ENCODE data around the gene CDX1.

The CDX1 gene

GRCh38 chr5:150166650-150167511 is at the start of gene CDX1:
TSS of gene CDX1 (plus strand) at chr5:150166778. CDS start at chr5:150166877, 99 bp downstream.
- H3K27me3 ChIP-seq, result no peaks in the 10 kb centered on the region
- H3K36me3 ChIP-seq, result no peaks in the 10 kb centered on the region
- peaks cover 37 to 50% (median 45%) of the 10 kb centered on the region in 10 experiments for H3K4me1 ChIP-seq
- H3K27ac ChIP-seq, result no peak within 1 kb of the TSS
- H3K9me3 ChIP-seq (replicated peaks in 1 of 11), result no peaks in the 10 kb centered on the region
- H4K20me1 ChIP-seq, result no peaks in the 10 kb centered on the region
- H3K4me3 ChIP-seq, result no peak within 1 kb of the TSS
- no peak for TF ChIP-seq Cebpa-rat (IDR thresholded peaks at IDR 0.05)
- H3K9ac ChIP-seq, result no peak within 1 kb of the TSS
- H3K4me2 ChIP-seq, result peak within 1 kb of the TSS in 8 of 11 experiments; percentile 2 to 100 (median 98); a peak in 12 of 22 replicates

- H3K4me1 ChIP-seq, result peaks cover 18 to 74% (median 34%) of the 10 kb centered on the region in 10 experiments
- H3K9me3 ChIP-seq (replicated peaks in 1 of 11), result no peaks in the 10 kb centered on the region
- H4K20me1 ChIP-seq, result no peaks in the 10 kb centered on the region
- H3K4me2 ChIP-seq, result peak overlapping the region in 1 of 11 experiments; percentile 31; a peak in 2 of 22 replicates
- TF ChIP-seq Cebpa-rat (IDR thresholded peaks at IDR 0.05), result no peak
- no peak overlapping the region for H3K4me3 ChIP-seq
- peak overlapping the region in 2 of 11 experiments; percentile 10 to 12; a peak in 1 of 22 replicates for H3K27ac ChIP-seq
- no peaks in the 10 kb centered on the region for H3K27me3 ChIP-seq
- no peak overlapping the region for H3K9ac ChIP-seq
- peaks cover 0 to 91% (median 86%) of the 10 kb centered on the region in 11 experiments; a peak in 18 of 22 replicates for H3K36me3 ChIP-seq
Measured at GRCh38 chr5:150117945-150118560, 48.5 kb upstream of the CDX1 start.

GRCh38 chr5:150118561-150119229 is 47.9 kb upstream of the CDX1 start:
- no peaks in the 10 kb centered on the region for H3K9me3 ChIP-seq (replicated peaks in 1 of 11)
- peak overlapping the region in 3 of 11 experiments; percentile 6 to 12 (median 10); a peak in 1 of 22 replicates for H3K27ac ChIP-seq
- TF ChIP-seq Cebpa-rat (IDR thresholded peaks at IDR 0.05), result no peak
- H3K4me1 ChIP-seq, result peaks cover 11 to 73% (median 28%) of the 10 kb centered on the region in 10 experiments
- peak overlapping the region in 2 of 11 experiments; percentile 0 to 17; a peak in 1 of 22 replicates for H3K4me2 ChIP-seq
- no peak overlapping the region for H3K9ac ChIP-seq
- no peak overlapping the region for H3K4me3 ChIP-seq
- H4K20me1 ChIP-seq, result no peaks in the 10 kb centered on the region
- H3K27me3 ChIP-seq, result no peaks in the 10 kb centered on the region
- peaks cover 0 to 98% (median 92%) of the 10 kb centered on the region in 11 experiments; a peak in 18 of 22 replicates for H3K36me3 ChIP-seq

DNA sequence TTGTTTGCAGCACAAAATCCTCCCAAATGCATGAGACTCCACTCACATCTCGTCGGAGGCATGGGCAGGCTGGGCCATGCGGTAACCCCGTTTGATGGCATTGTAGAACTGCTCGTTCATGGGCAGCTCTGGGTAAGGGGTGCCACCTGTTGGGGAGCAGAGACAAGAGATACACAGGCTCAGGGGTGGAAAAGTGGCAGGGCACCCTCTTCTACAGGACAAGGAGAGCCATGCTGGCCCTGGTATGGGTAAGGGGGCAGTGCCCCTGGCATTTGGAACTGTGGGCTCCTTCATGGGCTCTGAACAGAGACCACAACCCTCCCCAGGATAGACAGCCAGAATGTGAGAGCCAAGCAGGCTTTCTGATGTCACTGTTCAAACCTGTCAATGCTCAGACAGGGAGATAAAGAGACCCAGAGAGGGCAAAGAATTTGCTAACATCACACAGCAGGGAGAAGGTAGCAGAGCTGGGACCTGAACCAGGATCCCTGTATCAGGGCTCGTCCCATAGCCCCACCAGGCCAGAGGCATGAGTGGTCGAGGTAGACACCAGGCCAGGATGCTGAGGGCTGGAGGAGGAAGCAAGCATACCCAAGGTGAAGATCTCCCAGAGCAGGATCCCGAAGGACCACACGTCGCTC is 47.0 kb upstream of the CDX1 start:
- no peaks in the 10 kb centered on the region for H4K20me1 ChIP-seq

GRCh38 chr5:150120062-150120441 is 46.5 kb upstream of the CDX1 start:
- H3K27me3 ChIP-seq, result no peaks in the 10 kb centered on the region
- no peaks in the 10 kb centered on the region for H3K9me3 ChIP-seq (replicated peaks in 1 of 11)
- TF ChIP-seq Cebpa-rat (IDR thresholded peaks at IDR 0.05), result no peak
- no peak overlapping the region for H3K4me3 ChIP-seq
- no peaks in the 10 kb centered on the region for H4K20me1 ChIP-seq
- peak overlapping the region in 2 of 11 experiments; percentile 24 to 32; a peak in 1 of 22 replicates for H3K9ac ChIP-seq
- H3K27ac ChIP-seq, result peak overlapping the region in 4 of 11 experiments; percentile 5 to 58 (median 18); a peak in 4 of 22 replicates
- peaks cover 0 to 97% (median 94%) of the 10 kb centered on the region in 11 experiments; a peak in 18 of 22 replicates for H3K36me3 ChIP-seq
- H3K4me2 ChIP-seq, result no peak overlapping the region
- peaks cover 0 to 68% (median 18%) of the 10 kb centered on the region in 10 experiments; a peak in 13 of 20 replicates for H3K4me1 ChIP-seq

More for the DNA sequence above, 47.0 kb upstream of the CDX1 start:
- Histone ChIP-seq H3K9me3 (replicated peaks in 1 of 11) (no peaks in the 10 kb centered on the region), H3K4me2 (peak overlapping the region in 2 of 11 experiments; percentile 0 to 17; a peak in 1 of 22 replicates), H3K9ac (0 out of 22 replicates have a peak overlapping the region, but pooled peaks of 2 of the 11 experiments have one; percentile 15 to 24), H3K36me3 (peaks cover 0 to 99% (median 96%) of the 10 kb centered on the region in 11 experiments; a peak in 18 of 22 replicates), H3K4me3 (no peak overlapping the region), H3K27ac (peak overlapping the region in 3 of 11 experiments; percentile 6 to 22 (median 13); a peak in 3 of 22 replicates), H3K4me1 (peaks cover 3 to 73% (median 23%) of the 10 kb centered on the region in 10 experiments; a peak in 18 of 20 replicates), H3K27me3 (no peaks in the 10 kb centered on the region)
- no peak for TF ChIP-seq Cebpa-rat (IDR thresholded peaks at IDR 0.05)

- Histone ChIP-seq H3K27ac (peak overlapping the region in 4 of 11 experiments; percentile 3 to 58 (median 28); a peak in 2 of 22 replicates), H3K36me3 (peaks cover 0 to 97% (median 94%) of the 10 kb centered on the region in 11 experiments; a peak in 18 of 22 replicates)
- TF ChIP-seq Cebpa-rat (IDR thresholded peaks at IDR 0.05), result no peak
Measured at GRCh38 chr5:150120617-150121447, 45.7 kb upstream of the CDX1 start.

GRCh38 chr5:150121448-150122157 is 45.0 kb upstream of the CDX1 start:
- peak overlapping the region in 4 of 11 experiments; percentile 18 to 28 (median 21); a peak in 2 of 22 replicates for H3K9ac ChIP-seq
- peaks cover 0 to 98% (median 96%) of the 10 kb centered on the region in 11 experiments; a peak in 18 of 22 replicates for H3K36me3 ChIP-seq
- peak overlapping the region in 9 of 11 experiments; percentile 7 to 58 (median 28); a peak in 9 of 22 replicates for H3K27ac ChIP-seq
- no peaks in the 10 kb centered on the region for H4K20me1 ChIP-seq
- H3K4me3 ChIP-seq, result no peak overlapping the region
- no peaks in the 10 kb centered on the region for H3K9me3 ChIP-seq (replicated peaks in 1 of 11)
- peak overlapping the region in 5 of 11 experiments; percentile 3 to 85 (median 56); a peak in 6 of 22 replicates for H3K4me2 ChIP-seq
- H3K27me3 ChIP-seq, result no peaks in the 10 kb centered on the region
- no peak for TF ChIP-seq Cebpa-rat (IDR thresholded peaks at IDR 0.05)
- H3K4me1 ChIP-seq, result peaks cover 0 to 67% (median 13%) of the 10 kb centered on the region in 10 experiments; a peak in 10 of 20 replicates

More at GRCh38 chr5:150120617-150121447, 45.7 kb upstream of the CDX1 start:
- H3K4me3 ChIP-seq, result no peak overlapping the region
- no peaks in the 10 kb centered on the region for H3K9me3 ChIP-seq (replicated peaks in 1 of 11)
- peaks cover 0 to 69% (median 13%) of the 10 kb centered on the region in 10 experiments; a peak in 10 of 20 replicates for H3K4me1 ChIP-seq
- no peak overlapping the region for H3K4me2 ChIP-seq
- H3K9ac ChIP-seq, result peak overlapping the region in 2 of 11 experiments; percentile 18 to 32; a peak in 1 of 22 replicates
- H3K27me3 ChIP-seq, result no peaks in the 10 kb centered on the region
- no peaks in the 10 kb centered on the region for H4K20me1 ChIP-seq

Data from BLaER1 treated with 17β-estradiol and CSF1 and Interleukin-3, amounts not matched to agents 10 nM and 100 nM (cell line).